Neuronal stem cell (in vitro differentiated cells): ENCODE results near the gene OTOP1.
"Not testable (repeated sequence)": the region's sequence is repeated elsewhere in the genome, so short reads cannot be mapped to it uniquely, and the experiment has no call there.

ENCODE experiments used
- DNase-seq: peaks from one replicate; pipeline ENCODE4 v3.0.0-alpha.2; 2013; ENCODE audit warnings: low spot score
- H2AFZ ChIP-seq: one replicate; pipeline ENCODE4 v1.6.1; 2013; ENCODE audit warnings: mild to moderate bottlenecking, low read length, inconsistent platforms
- H2AK5ac ChIP-seq: 2 replicates; pipeline ENCODE4 v1.6.1; 2013; ENCODE audit warnings: low read depth, mild to moderate bottlenecking, inconsistent platforms, low read length, moderate library complexity, mixed read lengths
- H2BK120ac ChIP-seq: 2 replicates; pipeline ENCODE4 v1.6.1; 2013; ENCODE audit warnings: low read depth, mild to moderate bottlenecking, inconsistent platforms, low read length, moderate library complexity, mixed read lengths
- H2BK12ac ChIP-seq: one replicate; pipeline ENCODE4 v1.6.1; 2013; ENCODE audit warnings: low read length, inconsistent platforms
- H2BK15ac ChIP-seq: 2 replicates; pipeline ENCODE4 v1.6.1; 2013; ENCODE audit warnings: mild to moderate bottlenecking, low read length, inconsistent platforms, mixed read lengths
- H2BK5ac ChIP-seq: one replicate; pipeline ENCODE4 v1.6.1; 2013; ENCODE audit warnings: inconsistent platforms, mild to moderate bottlenecking, low read length, moderate library complexity
- H3K14ac ChIP-seq: one replicate; pipeline ENCODE4 v1.6.1; 2013; ENCODE audit warnings: low read length, inconsistent platforms
- H3K18ac ChIP-seq: 2 replicates; pipeline ENCODE4 v1.6.1; 2013; ENCODE audit warnings: low read length, inconsistent platforms
- H3K23ac ChIP-seq: 2 replicates; pipeline ENCODE4 v1.6.1; 2013; ENCODE audit warnings: low read depth, mild to moderate bottlenecking, mixed read lengths, low read length, inconsistent platforms; ENCODE audit not compliant: poor library complexity
- H3K27ac ChIP-seq: replicated peaks from 3 replicates; pipeline ENCODE4 v1.5.1; 2013; ENCODE audit warnings: low read length, inconsistent platforms
- H3K27me3 ChIP-seq, 3 experiments: 2 replicates each; pipeline ENCODE4 v1.6.1; 2013; ENCODE audit warnings: low read length in 3 of 3, mild to moderate bottlenecking in 2 of 3, inconsistent platforms in 1 of 3, low read depth in 1 of 3, mixed read lengths in 1 of 3, moderate library complexity in 1 of 3; ENCODE audit not compliant: control insufficient read depth in 3 of 3, insufficient read depth in 3 of 3
- H3K36me3 ChIP-seq, 2 donors: replicated peaks in 1 of 2; 2 replicates each; pipeline ENCODE4 v1.6.1; 2013; ENCODE audit warnings: low read length in 2 of 2; ENCODE audit not compliant: control insufficient read depth in 2 of 2, insufficient read depth in 2 of 2
- H3K4ac ChIP-seq: 2 replicates; pipeline ENCODE4 v1.6.1; 2013; ENCODE audit warnings: inconsistent platforms, mild to moderate bottlenecking, low read length, moderate library complexity
- H3K4me1 ChIP-seq, 2 donors: 1 replicate in 1 of 2; 2 replicates in 1 of 2; pipeline ENCODE4 v1.6.1; 2013; ENCODE audit warnings: low read length in 2 of 2, low read depth in 1 of 2; ENCODE audit not compliant: control insufficient read depth in 2 of 2, insufficient read depth in 1 of 2
- H3K4me2 ChIP-seq: one replicate; pipeline ENCODE4 v1.6.1; 2013; ENCODE audit warnings: mild to moderate bottlenecking, low read length, inconsistent platforms; ENCODE audit not compliant: insufficient read depth, poor library complexity, severe bottlenecking
- H3K4me3 ChIP-seq, 2 donors: 2 replicates each; pipeline ENCODE4 v1.5.1; 2013; ENCODE audit warnings: low read length in 2 of 2, mild to moderate bottlenecking in 2 of 2, inconsistent platforms in 1 of 2, moderate library complexity in 1 of 2
- H3K79me1 ChIP-seq: one replicate; pipeline ENCODE4 v1.6.1; 2013; ENCODE audit warnings: low read depth, mild to moderate bottlenecking, inconsistent platforms, low read length, moderate library complexity
- H3K9ac ChIP-seq: one replicate; pipeline ENCODE4 v1.6.1; 2013; ENCODE audit warnings: mild to moderate bottlenecking, low read depth, low read length, inconsistent platforms; ENCODE audit not compliant: poor library complexity
- H3K9me3 ChIP-seq, 2 donors: replicated peaks in 1 of 2; 2 replicates each; pipeline versions ENCODE3 to v1.6.1; 2013; ENCODE audit warnings: low read length in 2 of 2, mild to moderate bottlenecking in 2 of 2, inconsistent platforms in 1 of 2, low read depth in 1 of 2, mixed read lengths in 1 of 2, moderate library complexity in 1 of 2; ENCODE audit not compliant: control insufficient read depth in 2 of 2, insufficient read depth in 1 of 2
- H4K8ac ChIP-seq: one replicate; pipeline ENCODE4 v1.6.1; 2013; ENCODE audit warnings: low read depth, mild to moderate bottlenecking, inconsistent platforms, low read length, moderate library complexity
- H4K91ac ChIP-seq: one replicate; pipeline ENCODE4 v1.6.1; 2013; ENCODE audit warnings: low read length, low read depth, mild to moderate bottlenecking, inconsistent platforms; ENCODE audit not compliant: poor library complexity
- WGBS, 2 donors: extraction: QIAGEN DNeasy Blood & Tissue Kit; methylation state at CpG; one replicate each; pipeline ENCODE4 v1.1.7; 2013; ENCODE audit warnings: missing lambda C conversion rate in 2 of 2, mixed read lengths in 1 of 2; ENCODE audit not compliant: insufficient read length in 2 of 2, insufficient replicate concordance in 1 of 2; ENCODE audit errors: extremely low coverage in 2 of 2; 5-methylcytosine and 5-hydroxymethylcytosine counted together

Gene OTOP1

DNA sequence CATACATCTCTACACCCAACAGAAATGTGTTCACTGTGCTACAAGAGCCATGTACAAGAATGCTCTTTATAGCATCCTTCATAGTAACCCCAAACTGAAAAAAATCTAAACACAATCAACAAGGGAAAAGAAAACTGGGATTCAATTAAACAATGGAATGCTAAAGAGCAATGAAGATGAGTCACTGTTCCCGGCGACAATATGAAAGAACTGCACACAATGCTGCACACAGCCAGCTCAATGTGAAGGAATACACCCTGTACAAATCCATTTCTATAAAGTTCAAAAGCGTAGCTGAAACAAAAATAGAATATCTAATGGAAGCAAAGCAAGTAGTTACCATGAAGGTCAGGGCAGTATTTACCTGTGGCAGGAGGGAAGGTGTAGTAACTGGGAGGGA is 12.8 kb upstream of the OTOP1 start:
- not testable (repeated sequence) for H3K4me2 ChIP-seq, H2BK12ac ChIP-seq, H2AFZ ChIP-seq, H3K4ac ChIP-seq, H3K18ac ChIP-seq, H3K9ac ChIP-seq, H3K23ac ChIP-seq, H2AK5ac ChIP-seq, H3K14ac ChIP-seq, H3K4me3 ChIP-seq, H3K9me3 ChIP-seq, H4K8ac ChIP-seq, H3K27me3 ChIP-seq, H3K79me1 ChIP-seq, H3K27ac ChIP-seq, H2BK15ac ChIP-seq, DNase-seq, H2BK120ac ChIP-seq, H2BK5ac ChIP-seq, H3K4me1 ChIP-seq, H4K91ac ChIP-seq
- WGBS, 2 donors: no CpG with 5 or more reads among the region's 3 CpGs
- peaks cover 10 to 89% of the 10 kb centered on the region in 2 donors for H3K36me3 ChIP-seq

- H2BK120ac ChIP-seq: no peak overlapping the region
- H3K18ac ChIP-seq: no peak overlapping the region
- no peaks in the 10 kb centered on the region for H3K4me1 ChIP-seq
- no peak overlapping the region for H3K23ac ChIP-seq
- H3K79me1 ChIP-seq: no peaks in the 10 kb centered on the region
- no peak overlapping the region for H4K8ac ChIP-seq
- no peak overlapping the region for H3K14ac ChIP-seq
- no peak overlapping the region for H4K91ac ChIP-seq
- H3K4me3 ChIP-seq: no peak overlapping the region
- no peak overlapping the region for H3K4ac ChIP-seq
- H3K27me3 ChIP-seq: peaks cover 0 to 11% (median 8%) of the 10 kb centered on the region in 3 experiments
- H3K27ac ChIP-seq: no peak overlapping the region
- no peak overlapping the region for H2AK5ac ChIP-seq
- no peak overlapping the region for H2BK12ac ChIP-seq
- H3K36me3 ChIP-seq: peaks cover 0 to 34% of the 10 kb centered on the region in 2 donors
- WGBS, 2 donors: no CpG with 5 or more reads among the region's 2 CpGs
- no peak overlapping the region for H3K9ac ChIP-seq
- no peak overlapping the region for H2BK5ac ChIP-seq
- H2AFZ ChIP-seq: no peak overlapping the region
- no peak for DNase-seq
- no peak overlapping the region for H2BK15ac ChIP-seq
- H3K9me3 ChIP-seq: no peaks in the 10 kb centered on the region
- H3K4me2 ChIP-seq: no peak overlapping the region
These were observed 6.9 kb upstream of the OTOP1 start for GRCh38 chr4:4233610-4234009.

GRCh38 chr4:4228356-4228668 is 1.6 kb upstream of the OTOP1 start:
- no peak overlapping the region for H3K18ac ChIP-seq
- H3K9ac ChIP-seq: no peak overlapping the region
- H3K4ac ChIP-seq: no peak overlapping the region
- no peak overlapping the region for H2BK15ac ChIP-seq
- no peak overlapping the region for H3K14ac ChIP-seq
- no peaks in the 10 kb centered on the region for H3K4me1 ChIP-seq
- H3K23ac ChIP-seq: no peak overlapping the region
- H2AK5ac ChIP-seq: no peak overlapping the region
- H3K79me1 ChIP-seq: no peaks in the 10 kb centered on the region
- no peak overlapping the region for H2BK5ac ChIP-seq
- no peak overlapping the region for H3K4me3 ChIP-seq
- no peak overlapping the region for H3K4me2 ChIP-seq
- H3K36me3 ChIP-seq: no peaks in the 10 kb centered on the region
- H4K91ac ChIP-seq: no peak overlapping the region
- H2BK120ac ChIP-seq: no peak overlapping the region
- DNase-seq: no peak
- no CpG with 5 or more reads among the region's 1 CpG for WGBS, 2 donors
- peaks cover 0 to 4% of the 10 kb centered on the region in 2 donors for H3K9me3 ChIP-seq
- no peak overlapping the region for H3K27ac ChIP-seq
- no peak overlapping the region for H2BK12ac ChIP-seq
- no peak overlapping the region for H4K8ac ChIP-seq
- H3K27me3 ChIP-seq: peaks cover 20 to 54% (median 47%) of the 10 kb centered on the region in 3 experiments
- no peak overlapping the region for H2AFZ ChIP-seq

- Histone ChIP-seq H3K27ac (no peak overlapping the region), H3K4me1 (no peaks in the 10 kb centered on the region), H2BK12ac (no peak overlapping the region), H2BK5ac (no peak overlapping the region), H3K23ac (no peak overlapping the region), H2AFZ (peak overlapping the region; percentile 49), H3K4ac (no peak overlapping the region), H3K27me3 (peaks cover 20 to 56% (median 47%) of the 10 kb centered on the region in 3 experiments), H4K8ac (no peak overlapping the region), H3K18ac (no peak overlapping the region), H3K79me1 (no peaks in the 10 kb centered on the region), H3K9ac (no peak overlapping the region), H4K91ac (no peak overlapping the region), H2BK120ac (no peak overlapping the region), H2BK15ac (no peak overlapping the region), H2AK5ac (no peak overlapping the region), H3K4me2 (no peak overlapping the region), H3K4me3 (no peak overlapping the region), H3K9me3 (peaks cover 0 to 4% of the 10 kb centered on the region in 2 donors), H3K36me3 (no peaks in the 10 kb centered on the region), H3K14ac (no peak overlapping the region)
- WGBS, 2 donors: no CpG with 5 or more reads among the region's 51 CpGs
- no peak for DNase-seq
These were observed 1.0 kb upstream of the OTOP1 start for GRCh38 chr4:4227510-4228355.
